ENCODE measurements around the gene FMNL2.

The FMNL2 gene

DNA sequence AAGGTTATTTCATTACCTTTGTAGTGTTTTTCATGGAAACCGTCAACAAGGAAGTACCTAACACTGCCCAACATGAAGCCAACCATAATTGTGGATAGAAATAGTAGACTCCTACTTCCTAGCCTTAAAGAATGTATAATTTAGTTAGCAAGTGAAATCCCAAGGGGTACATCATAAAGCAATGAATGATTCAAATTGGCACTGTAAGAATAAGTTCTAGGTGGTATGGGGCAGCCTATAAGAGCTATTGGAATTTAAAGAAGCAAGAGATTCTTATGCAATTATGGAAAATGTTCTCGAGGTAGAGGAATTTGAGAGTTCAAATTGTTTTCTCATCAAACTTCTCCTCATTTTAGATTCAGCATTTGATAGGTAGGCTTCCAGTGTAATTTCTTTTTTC, 157.9 kb downstream of the FMNL2 start:
- DNase-seq (ENCODE audit: low read depth, low spot score) = no peak

DNA sequence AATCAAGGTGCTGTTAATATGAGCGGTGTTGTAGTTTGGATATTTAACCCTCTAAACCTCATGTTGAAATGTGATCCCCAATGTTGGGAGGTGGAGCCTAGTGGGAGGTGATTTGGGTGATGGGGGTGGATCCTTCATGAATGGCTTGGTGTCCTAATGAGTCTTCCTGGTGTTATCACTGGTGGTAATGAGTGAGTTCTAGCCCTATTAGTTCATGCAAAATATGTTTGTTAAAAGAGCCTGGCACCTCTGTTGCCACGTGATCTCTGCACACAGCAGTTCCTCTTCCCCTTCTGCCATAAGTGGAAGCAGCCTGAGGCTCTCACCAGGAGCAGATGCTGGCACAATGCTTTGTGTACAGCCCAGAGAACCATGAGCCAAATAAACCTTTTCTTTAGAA, 158.4 kb downstream of the FMNL2 start:
- DNase-seq (ENCODE audit: low read depth, low spot score) = no peak

DNA sequence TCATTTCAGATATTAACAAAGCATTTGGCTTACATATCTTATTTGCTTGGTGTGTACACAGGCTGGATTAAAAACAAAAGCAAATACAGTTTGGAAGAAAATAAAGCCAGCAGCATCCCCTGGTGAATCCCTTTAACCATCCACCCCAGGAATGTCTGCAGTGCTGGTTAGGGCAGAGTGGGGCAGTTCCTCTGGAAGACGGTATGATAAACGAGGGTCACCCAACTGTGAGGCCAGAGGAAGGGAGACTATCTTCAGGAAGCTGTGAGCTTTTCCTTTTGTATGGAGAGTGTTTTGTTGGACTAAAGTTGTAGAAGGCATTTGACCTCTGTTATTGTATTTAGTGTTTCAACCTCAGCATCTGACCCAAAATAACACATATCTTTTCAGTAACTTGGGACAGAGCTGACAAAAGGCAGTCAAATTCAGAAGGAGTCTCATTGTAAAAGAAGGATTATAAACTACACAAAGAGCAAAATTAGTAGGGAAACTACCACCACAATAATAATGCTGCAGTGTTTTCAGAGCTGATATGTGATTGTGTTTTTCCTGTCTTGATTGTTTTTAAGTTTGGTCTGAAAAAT, 159.1 kb downstream of the FMNL2 start:
- no peak for DNase-seq (ENCODE audit: low read depth, low spot score)

DNA sequence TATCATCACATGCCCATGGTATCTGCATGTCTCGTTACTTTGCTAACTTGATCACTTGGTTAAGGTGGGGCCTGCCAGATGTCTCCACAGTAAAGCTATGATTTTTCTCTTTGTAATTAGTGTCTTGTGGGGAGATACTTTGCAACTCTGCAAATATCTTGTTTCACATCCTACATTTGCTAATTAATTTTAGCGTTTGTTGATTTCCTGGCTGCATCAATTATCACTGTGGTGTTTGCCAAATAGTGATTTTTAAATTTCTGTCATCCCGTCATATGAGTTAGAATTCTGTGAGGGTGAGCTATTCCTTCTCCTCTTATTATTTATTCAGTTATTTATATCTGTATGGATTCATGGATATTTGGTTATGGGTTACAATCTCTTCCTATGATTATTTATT, 161.4 kb downstream of the FMNL2 start:
- DNase-seq (ENCODE audit: low read depth, low spot score) = no peak

DNA sequence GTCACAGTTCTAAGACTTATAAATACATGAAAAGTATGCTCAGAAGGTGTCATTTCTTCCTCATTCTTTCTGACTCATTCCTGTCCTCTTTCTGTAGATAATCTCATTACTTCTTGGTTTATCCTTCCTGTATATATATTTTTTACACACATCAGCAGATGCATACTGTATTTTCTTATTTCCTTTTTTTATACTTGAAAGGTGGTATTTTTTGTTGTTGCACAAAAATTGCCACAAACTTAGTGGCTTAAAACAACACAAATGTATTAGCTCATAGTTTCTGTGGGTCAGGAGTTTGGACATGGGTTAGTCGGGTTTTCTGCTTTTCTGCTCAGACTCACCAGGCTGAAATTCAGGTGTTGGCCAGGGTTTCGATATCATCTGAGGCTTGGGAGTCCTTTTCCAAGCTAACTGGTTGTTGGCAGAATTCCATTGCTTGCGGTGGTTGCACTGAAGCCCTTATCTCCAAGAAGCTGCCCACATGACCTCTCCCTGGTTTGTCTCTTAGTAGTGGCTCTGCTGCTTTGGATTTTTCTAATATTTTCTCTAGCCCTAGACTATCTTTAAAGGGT, 162.6 kb downstream of the FMNL2 start:
- no peak for DNase-seq (ENCODE audit: low read depth, low spot score)

DNA sequence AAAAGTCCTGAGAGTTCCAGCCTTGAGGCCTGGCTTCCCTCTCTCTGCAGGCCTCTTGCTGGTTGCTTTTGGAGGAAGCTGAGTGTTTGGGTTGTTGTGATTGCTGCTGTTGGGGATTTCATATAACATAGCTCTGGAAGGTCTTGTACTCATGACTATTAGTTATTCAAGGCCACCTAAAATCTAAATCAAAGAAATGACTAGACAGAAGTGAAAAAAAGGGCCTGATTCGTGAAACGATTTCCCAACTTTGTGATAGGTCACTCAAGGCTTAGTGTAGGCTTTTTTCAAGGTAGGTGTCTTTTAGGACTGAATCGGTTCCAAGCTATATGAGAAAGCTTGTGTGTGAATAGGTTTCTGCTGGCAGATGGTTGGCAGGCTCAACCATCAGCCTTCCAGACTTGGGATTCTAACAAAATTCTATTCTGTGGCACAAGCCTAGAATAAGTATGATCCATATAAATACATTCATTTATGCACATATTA, 164.4 kb downstream of the FMNL2 start:
- no peak for DNase-seq (ENCODE audit: low read depth, low spot score)

DNA sequence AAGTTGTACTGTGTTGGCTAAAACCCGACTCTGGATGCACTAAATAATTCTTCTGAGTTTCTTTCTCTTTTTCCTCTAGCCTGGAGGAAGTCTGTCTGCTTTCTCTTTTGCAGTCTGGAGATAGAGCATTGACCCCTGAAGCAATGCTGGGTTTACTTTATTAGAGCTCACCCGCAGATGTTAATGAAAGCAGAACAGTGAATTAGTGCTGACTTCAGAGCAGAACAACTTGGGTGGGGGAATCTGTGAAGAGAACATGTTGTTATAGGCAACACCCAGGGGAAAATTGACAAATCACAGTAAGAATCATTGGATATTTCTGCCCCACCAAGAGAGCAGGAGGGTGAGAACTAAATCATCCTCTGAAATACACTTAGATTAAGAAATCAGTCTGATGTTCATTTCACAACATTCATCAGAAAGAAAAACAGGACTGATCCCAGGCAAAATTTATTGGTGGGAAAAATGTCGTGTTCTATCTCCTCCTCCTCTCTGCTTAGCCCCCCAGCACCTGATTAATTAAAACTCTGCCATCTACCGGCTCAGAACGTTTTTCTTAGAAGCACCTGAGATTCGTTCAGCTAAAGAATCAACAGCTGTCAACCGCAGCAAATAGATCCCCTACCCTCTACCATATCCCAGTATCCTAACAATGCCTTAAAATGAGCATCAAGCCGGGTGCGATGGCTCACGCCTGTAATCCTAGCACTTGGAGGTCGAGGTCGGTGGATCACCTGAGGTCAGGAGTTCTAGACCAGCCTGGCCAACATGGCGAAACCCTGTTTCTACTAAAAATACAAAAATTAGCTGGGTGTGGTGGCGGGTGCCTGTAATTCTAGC, 165.1 kb downstream of the FMNL2 start:
- no peak for DNase-seq (ENCODE audit: low read depth, low spot score)

DNA sequence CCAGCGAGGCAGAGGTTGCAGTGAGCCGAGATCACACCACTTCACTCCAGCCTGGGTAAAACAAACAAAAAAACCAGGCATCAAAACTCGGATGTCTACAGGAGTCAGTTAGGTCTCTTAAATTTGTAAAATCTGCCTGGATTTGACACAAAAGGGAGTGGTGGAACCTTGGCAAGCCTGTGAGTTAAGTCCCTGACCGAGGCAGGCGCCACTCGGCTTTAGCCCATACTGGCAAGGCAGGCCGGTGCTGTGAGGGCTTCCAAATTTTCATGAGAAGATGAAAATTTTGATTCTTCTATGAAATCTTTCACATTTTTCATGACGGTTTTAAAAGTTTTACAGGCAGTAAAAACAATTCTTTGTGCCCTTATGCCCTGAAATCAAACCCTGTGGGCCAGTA, 165.8 kb downstream of the FMNL2 start:
- DNase-seq (ENCODE audit: low read depth, low spot score) = no peak

DNA sequence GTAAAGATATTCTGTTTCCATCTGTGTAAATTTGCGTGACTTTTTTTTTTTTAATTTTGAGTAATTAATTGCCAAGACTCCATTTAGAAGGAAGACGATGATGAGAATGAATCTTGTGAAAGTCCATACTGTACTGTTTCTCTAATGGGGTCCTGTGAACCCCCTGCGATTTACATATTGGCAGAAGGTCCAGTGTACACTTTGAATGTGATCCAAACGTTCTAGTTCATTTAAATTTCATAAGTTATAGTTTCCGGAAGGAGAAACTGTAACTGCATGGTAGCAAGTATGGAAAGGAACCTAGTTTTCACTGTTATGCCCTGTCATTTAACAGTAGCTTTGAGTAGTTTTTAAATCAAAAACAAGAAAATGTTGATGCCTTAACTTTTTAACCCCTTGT, 166.7 kb downstream of the FMNL2 start:
- no peak for DNase-seq (ENCODE audit: low read depth, low spot score)

DNA sequence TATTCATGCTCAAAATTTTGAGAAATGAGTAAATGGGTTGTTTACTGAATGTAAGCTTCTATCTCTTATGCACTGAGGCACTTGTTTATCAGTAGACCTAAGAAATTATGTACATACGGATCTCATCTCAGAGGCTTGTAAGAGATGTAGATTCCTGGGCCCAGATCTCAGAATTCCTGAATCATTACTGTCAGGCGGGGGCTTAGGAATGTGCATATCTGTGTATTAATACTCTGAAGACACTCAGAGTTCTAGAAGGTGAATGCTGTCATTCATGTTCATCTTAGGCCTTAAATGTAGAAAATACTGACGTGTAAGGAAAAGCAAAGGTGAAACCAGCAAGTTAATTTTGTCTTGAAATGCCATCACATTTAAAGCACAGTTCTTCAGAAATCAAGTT, 169.6 kb downstream of the FMNL2 start:
- DNase-seq (ENCODE audit: low read depth, low spot score) = no peak

DNA sequence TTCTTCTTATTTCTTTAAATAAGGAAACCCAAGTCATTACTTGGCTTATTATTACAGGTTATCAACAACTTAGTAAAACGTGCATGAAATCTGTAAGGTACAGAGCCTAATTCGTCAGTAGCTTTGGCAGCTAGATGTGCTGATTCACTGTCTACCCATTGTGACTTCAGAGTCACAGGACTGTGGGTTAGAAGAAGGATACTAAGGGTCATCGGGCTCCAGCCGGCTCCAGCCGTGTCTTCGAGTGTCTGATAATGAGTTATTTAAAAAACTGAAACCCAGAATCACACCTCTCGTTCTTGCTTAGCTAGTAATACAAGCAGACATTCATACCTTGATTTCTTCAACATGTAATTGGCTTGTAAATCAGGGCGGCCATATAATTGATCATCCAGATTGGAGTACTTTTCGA, 170.5 kb downstream of the FMNL2 start:
- DNase-seq (ENCODE audit: low read depth, low spot score) = no peak

DNA sequence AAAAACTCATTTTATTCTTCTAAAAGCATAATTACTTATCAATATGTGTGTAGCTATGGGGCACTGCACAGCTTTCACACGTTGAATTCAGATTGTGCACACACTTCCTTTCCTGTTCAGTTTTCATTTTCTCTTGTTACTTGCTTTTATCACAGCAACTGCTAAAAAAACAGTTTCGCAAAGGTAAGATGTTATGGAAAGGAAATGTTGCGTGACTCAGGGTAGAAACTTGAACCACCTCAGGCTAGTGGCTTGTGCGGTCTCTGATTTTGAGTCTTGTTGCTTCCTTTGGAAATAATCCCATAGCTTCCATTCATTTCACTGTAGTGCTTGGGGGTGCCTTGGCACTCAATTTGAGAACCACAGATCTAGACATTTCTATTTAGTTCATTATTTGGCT, 171.9 kb downstream of the FMNL2 start:
- DNase-seq (ENCODE audit: low read depth, low spot score) = no peak

DNA sequence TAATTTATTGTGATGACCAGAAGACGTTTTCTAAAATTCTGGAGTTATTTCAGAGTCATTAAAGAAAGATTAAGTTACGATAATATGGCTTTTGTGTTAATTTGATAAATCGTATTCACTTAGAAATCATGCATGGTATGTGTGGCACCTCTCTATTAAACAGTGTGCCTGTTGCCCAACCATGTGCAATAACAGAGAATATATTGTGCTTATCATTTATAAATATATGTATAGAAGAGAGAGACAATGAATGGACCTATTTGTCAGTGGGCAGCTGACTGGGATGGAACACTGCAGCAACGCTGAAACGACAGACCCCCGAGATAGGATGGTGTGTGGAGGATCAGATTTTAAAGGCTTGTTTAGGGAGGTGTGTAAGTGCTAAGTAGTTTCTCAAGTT, 172.9 kb downstream of the FMNL2 start:
- no peak for DNase-seq (ENCODE audit: low read depth, low spot score)

DNA sequence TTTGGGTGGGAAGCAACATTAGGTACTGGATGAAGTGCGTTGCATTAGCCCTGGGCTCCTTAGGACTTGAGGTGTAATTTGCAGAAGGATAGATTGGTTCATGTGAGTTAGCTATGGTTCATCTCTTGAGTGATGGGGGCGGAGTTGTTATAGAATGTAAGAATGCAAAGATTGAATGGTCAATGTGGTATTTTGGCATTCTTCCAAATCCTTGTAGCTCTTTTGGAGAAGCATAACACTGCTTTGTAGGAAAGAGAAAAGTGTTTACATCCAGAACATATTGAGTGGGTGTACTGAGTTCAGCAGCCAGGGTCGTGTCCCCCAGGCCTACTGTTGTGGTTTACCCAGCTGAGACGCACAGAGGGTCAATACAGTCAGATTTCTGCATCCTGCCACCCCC, 173.5 kb downstream of the FMNL2 start:
- DNase-seq (ENCODE audit: low read depth, low spot score) = no peak

DNA sequence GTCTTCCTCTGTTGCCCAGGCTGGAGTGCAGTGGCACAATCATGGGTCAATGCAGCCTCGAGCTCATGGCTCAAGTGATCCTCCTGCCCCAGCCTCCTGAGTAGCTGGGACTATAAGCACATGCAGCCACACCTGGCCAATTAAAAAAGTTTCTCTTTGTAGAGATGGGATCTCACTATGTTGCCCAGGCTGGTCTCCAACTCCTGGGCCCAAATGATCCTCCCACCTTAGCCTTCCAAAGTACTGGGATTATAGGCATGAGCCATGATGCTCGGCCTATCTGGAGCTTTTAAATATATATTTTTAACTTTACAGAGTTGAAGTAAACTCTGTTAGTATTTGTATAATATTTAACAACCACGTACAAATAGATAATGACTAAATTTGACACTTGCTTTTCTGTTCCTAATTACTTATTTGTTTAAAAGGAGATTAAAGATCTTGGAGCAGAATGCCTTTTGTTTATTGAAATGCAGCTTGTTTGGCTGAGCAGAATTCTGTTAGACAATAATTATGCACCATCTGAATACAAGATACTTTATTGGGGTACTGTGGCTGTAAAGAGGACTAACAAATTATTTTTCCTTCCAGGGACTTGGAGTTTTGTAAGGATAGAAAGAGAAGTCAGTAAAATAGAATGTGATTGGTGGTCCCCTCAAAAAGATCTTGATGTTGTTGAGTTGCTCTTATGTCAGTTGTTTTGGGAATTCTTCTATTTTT, 175.0 kb downstream of the FMNL2 start:
- DNase-seq (ENCODE audit: low read depth, low spot score) = no peak

DNA sequence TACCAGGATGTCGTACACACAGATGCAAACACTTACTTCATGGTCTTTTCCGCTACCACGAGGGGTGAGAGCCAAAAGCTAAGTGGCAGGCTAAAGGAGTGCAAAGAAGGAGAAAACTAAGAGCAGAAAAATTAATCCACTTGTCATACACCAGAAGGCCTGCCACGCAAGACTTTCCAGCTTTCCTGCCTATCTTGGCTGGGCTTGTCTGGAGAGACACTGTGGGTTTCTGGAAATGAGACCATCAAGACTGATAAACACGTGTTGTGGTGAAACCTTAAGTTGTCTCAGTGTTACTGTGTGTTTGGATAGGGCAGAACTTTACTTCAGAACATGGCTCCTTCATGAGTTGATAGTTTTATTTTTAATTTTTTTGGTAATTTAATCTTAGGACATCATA, 175.6 kb downstream of the FMNL2 start:
- no peak for DNase-seq (ENCODE audit: low read depth, low spot score)

DNA sequence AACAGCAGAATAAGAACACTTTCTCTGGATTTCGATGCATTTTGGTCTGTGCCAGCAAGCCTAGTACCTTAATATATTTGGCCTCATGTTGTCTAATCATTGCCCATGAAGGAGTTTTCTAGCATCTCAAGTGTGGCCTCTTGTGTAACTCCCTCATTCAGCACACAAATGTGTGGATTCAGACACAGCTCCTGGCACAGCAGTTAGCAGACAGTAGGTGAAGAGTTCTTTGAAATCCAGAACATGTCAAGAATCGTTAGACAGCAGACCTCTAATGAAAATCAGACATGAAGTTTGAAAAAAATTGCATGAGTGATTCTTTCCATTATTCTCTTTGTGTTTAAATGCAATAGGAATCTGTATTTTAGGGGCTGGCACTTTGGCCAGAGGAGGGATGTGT, 177.0 kb downstream of the FMNL2 start:
- no peak for DNase-seq (ENCODE audit: low read depth, low spot score)

DNA sequence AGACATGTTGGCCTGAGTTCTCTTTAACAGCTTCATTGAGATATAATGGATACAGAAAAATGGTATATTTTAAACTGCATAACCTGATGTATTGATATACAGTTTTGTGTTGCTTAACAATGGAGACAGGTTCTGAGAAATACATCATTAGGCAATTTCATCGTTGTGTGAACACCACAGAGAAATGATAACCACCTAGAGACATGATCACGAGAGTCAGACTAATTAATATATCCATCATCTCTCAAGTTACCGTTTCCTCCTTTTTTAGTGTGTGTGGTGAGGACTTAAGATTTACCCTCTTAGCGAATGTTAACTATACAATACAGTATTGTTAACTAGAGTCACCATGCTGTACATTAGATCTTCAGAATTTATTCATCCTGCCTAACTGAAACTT, 178.1 kb downstream of the FMNL2 start:
- no peak for DNase-seq (ENCODE audit: low read depth, low spot score)

DNA sequence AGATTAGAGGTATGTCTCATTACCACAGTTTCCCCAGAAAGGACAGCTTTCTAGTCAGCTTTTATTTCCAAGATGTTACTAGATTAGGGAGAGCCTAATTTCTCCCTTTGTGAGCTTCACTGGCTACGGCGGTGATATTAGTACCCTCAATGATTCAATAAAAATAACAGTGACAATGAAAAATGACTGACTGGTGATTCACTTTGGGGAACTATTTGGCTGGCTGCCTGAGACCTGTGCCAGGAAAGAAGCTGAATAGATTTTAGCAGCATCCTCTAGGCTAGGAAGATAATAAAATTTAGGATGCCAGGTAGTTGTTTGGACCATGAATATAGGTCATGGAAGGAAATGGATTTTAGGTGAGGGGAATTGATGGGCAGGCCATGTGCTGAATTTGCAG, 178.7 kb downstream of the FMNL2 start:
- no peak for DNase-seq (ENCODE audit: low read depth, low spot score)

DNA sequence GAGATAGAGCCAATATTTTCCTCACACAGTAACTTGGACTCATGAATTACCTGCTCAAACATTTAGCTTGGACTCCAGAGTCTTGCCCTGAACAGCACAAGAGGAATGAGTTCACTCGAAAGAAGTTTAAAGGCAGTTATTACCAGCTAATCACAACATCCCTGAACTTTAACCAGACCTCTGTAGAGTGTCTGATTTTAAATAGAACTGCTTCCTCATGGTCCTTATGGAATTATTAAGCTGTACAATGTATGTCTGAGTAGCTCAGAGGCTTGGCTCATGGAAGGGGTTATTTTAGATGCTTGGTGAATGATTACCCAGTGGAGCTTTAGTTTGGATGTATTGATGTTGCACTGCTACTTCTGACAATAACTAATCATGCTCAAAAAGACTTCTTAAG, 183.1 kb downstream of the FMNL2 start:
- no peak for DNase-seq (ENCODE audit: low read depth, low spot score)

DNA sequence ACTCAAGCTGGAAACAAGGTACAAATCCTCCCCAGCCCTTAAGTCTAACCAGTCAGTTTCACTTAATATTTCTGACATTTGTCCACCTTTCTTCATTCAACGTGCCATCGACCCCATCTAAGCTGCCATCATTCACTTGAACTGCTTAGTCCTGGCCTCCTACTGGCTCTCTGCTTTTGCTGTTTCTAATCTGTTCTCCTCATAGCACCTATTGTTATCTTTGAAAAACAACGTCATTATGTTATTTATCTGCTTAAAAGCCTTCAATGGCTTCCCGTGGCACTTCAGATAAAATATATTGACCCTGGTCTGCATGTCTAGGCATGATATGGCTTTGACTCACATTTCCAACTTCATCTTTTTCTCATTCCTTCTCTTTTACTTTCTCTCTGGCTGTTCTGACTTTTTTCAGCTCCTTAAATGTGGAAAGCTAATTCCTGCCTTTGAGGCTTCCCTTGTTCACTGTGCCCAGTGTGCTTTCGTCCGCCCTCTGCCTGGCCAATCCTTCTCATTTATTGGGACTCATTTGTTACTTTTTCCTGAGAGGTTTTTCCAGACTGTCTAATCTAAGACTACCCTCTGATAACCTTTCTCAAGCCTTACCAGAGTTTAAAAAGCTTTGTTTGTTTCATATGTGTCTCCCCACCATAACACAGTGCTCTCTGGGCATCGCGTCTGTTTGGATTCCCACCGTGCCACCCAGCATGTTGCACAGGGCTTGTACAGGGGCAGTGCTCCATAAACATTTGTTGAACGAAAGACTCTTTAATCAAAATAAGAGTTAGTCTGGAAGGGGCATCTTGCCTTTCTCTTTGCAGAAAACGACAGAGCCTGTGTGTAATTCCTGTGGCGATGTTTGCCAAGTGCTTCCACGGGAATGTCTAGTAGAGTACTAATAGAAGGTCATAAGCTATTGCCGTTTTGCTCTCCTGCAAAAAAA, 183.9 kb downstream of the FMNL2 start:
- DNase-seq (ENCODE audit: low read depth, low spot score) = no peak

Measured in activated CD4-positive, CD25-positive, alpha-beta regulatory T cell treated with anti-CD3 and anti-CD28 coated beads, Interleukin-2, amount 50 U/mL, for 16 hours (primary cell).